ENCODE measurements around the gene MND1. TPM values are rescaled to one million over a fixed set of nuclear protein-coding genes. Genes with fewer than 3 reads are reported as not detected.

The MND1 gene
- 46.9 and 47.1 TPM in 2 replicates for total RNA-seq (2014; rRNA removed; shearing (Covaris generic); ENCODE audit: low replicate concordance)

GRCh38 chr4:153344131-153345011 is at the start of gene MND1:
TSS of gene MND1 (plus strand) at chr4:153344688. CDS start at chr4:153344738, 50 bp downstream.
- H3K27ac ChIP-seq (ENCODE audit: low read length), result peak within 1 kb of the TSS; percentile 93
- H3K27me3 ChIP-seq (ENCODE audit: low read length), result no peaks in the 10 kb centered on the region
- peak; percentile 99 for DNase-seq
- H3K4me3 ChIP-seq (ENCODE audit: low read length), result peak within 1 kb of the TSS; percentile 83
- peaks cover 1% of the 10 kb centered on the region; the same call in 1 of the 2 replicates for H3K36me3 ChIP-seq (ENCODE audit: insufficient read depth, low read length)
- H2AFZ ChIP-seq (ENCODE audit: low read length), result peak within 1 kb of the TSS; percentile 75
- H3K4me2 ChIP-seq (ENCODE audit: low read depth, low read length, poor library complexity, severe bottlenecking), result peak within 1 kb of the TSS; percentile 85
- no peaks in the 10 kb centered on the region for H4K20me1 ChIP-seq (ENCODE audit: insufficient read depth, low read depth, low read length)
- H3K79me2 ChIP-seq (ENCODE audit: low read length), result peaks cover 45% of the 10 kb centered on the region
- no peaks in the 10 kb centered on the region for H3K9me3 ChIP-seq (ENCODE audit: low read length)
- H3K4me1 ChIP-seq (ENCODE audit: low read length), result peaks cover 67% of the 10 kb centered on the region
- H3K9me2 ChIP-seq (replicated peaks; ENCODE audit: insufficient read depth, low read length), result no peaks in the 10 kb centered on the region
- H3K9ac ChIP-seq (ENCODE audit: low read length), result peak within 1 kb of the TSS; percentile 89

GRCh38 chr4:153295131-153295755 is 49.2 kb upstream of the MND1 start:
- no peak overlapping the region for H3K4me3 ChIP-seq (ENCODE audit: low read length)
- 0 out of 2 replicates have a peak, but pooled peaks cover 3% of the 10 kb centered on the region for H3K4me1 ChIP-seq (ENCODE audit: low read length)
- no peaks in the 10 kb centered on the region for H3K79me2 ChIP-seq (ENCODE audit: low read length)
- DNase-seq, result no peak
- H3K27ac ChIP-seq (ENCODE audit: low read length), result no peak overlapping the region
- H3K9me3 ChIP-seq (ENCODE audit: low read length), result no peaks in the 10 kb centered on the region
- no peaks in the 10 kb centered on the region for H4K20me1 ChIP-seq (ENCODE audit: insufficient read depth, low read depth, low read length)
- no peaks in the 10 kb centered on the region for H3K9me2 ChIP-seq (replicated peaks; ENCODE audit: insufficient read depth, low read length)
- H3K4me2 ChIP-seq (ENCODE audit: low read depth, low read length, poor library complexity, severe bottlenecking), result no peak overlapping the region
- H3K36me3 ChIP-seq (ENCODE audit: insufficient read depth, low read length), result no peaks in the 10 kb centered on the region
- no peaks in the 10 kb centered on the region for H3K27me3 ChIP-seq (ENCODE audit: low read length)
- H3K9ac ChIP-seq (ENCODE audit: low read length), result no peak overlapping the region
- no peak overlapping the region for H2AFZ ChIP-seq (ENCODE audit: low read length)

- no peak for DNase-seq
- H2AFZ ChIP-seq (ENCODE audit: low read length), result no peak overlapping the region
Measured at GRCh38 chr4:153296040-153296823, 48.3 kb upstream of the MND1 start.

GRCh38 chr4:153297116-153297515 is 47.4 kb upstream of the MND1 start:
- Histone ChIP-seq H3K4me2 (ENCODE audit: low read depth, low read length, poor library complexity, severe bottlenecking) (no peak overlapping the region), H3K9me3 (ENCODE audit: low read length) (no peaks in the 10 kb centered on the region), H3K36me3 (ENCODE audit: insufficient read depth, low read length) (no peaks in the 10 kb centered on the region), H3K9me2 (replicated peaks; ENCODE audit: insufficient read depth, low read length) (no peaks in the 10 kb centered on the region), H3K4me3 (ENCODE audit: low read length) (no peak overlapping the region), H2AFZ (ENCODE audit: low read length) (no peak overlapping the region), H4K20me1 (ENCODE audit: insufficient read depth, low read depth, low read length) (no peaks in the 10 kb centered on the region), H3K4me1 (ENCODE audit: low read length) (0 out of 2 replicates have a peak, but pooled peaks cover 3% of the 10 kb centered on the region), H3K27me3 (ENCODE audit: low read length) (no peaks in the 10 kb centered on the region), H3K27ac (ENCODE audit: low read length) (no peak overlapping the region), H3K79me2 (ENCODE audit: low read length) (no peaks in the 10 kb centered on the region), H3K9ac (ENCODE audit: low read length) (no peak overlapping the region)
- no peak for DNase-seq

More at GRCh38 chr4:153296040-153296823, 48.3 kb upstream of the MND1 start:
- H3K27ac ChIP-seq (ENCODE audit: low read length), result no peak overlapping the region
- H4K20me1 ChIP-seq (ENCODE audit: insufficient read depth, low read depth, low read length), result no peaks in the 10 kb centered on the region
- no peaks in the 10 kb centered on the region for H3K9me2 ChIP-seq (replicated peaks; ENCODE audit: insufficient read depth, low read length)
- no peak overlapping the region for H3K9ac ChIP-seq (ENCODE audit: low read length)
- no peak overlapping the region for H3K4me2 ChIP-seq (ENCODE audit: low read depth, low read length, poor library complexity, severe bottlenecking)
- 0 out of 2 replicates have a peak, but pooled peaks cover 3% of the 10 kb centered on the region for H3K4me1 ChIP-seq (ENCODE audit: low read length)
- H3K27me3 ChIP-seq (ENCODE audit: low read length), result no peaks in the 10 kb centered on the region
- H3K36me3 ChIP-seq (ENCODE audit: insufficient read depth, low read length), result no peaks in the 10 kb centered on the region
- no peaks in the 10 kb centered on the region for H3K79me2 ChIP-seq (ENCODE audit: low read length)
- H3K9me3 ChIP-seq (ENCODE audit: low read length), result no peaks in the 10 kb centered on the region
- no peak overlapping the region for H3K4me3 ChIP-seq (ENCODE audit: low read length)

- Histone ChIP-seq H3K27ac (ENCODE audit: low read length) (no peak overlapping the region), H3K9me2 (replicated peaks; ENCODE audit: insufficient read depth, low read length) (no peaks in the 10 kb centered on the region), H3K36me3 (ENCODE audit: insufficient read depth, low read length) (no peaks in the 10 kb centered on the region), H3K9me3 (ENCODE audit: low read length) (no peaks in the 10 kb centered on the region), H3K4me3 (ENCODE audit: low read length) (no peak overlapping the region), H3K27me3 (ENCODE audit: low read length) (no peaks in the 10 kb centered on the region), H3K79me2 (ENCODE audit: low read length) (no peaks in the 10 kb centered on the region), H3K4me1 (ENCODE audit: low read length) (no peaks in the 10 kb centered on the region), H3K4me2 (ENCODE audit: low read depth, low read length, poor library complexity, severe bottlenecking) (no peak overlapping the region), H3K9ac (ENCODE audit: low read length) (no peak overlapping the region), H4K20me1 (ENCODE audit: insufficient read depth, low read depth, low read length) (no peaks in the 10 kb centered on the region), H2AFZ (ENCODE audit: low read length) (no peak overlapping the region)
- no peak for DNase-seq
Measured at GRCh38 chr4:153310793-153311192, 33.7 kb upstream of the MND1 start.

GRCh38 chr4:153314915-153315314 is 29.6 kb upstream of the MND1 start:
- H3K27ac ChIP-seq (ENCODE audit: low read length), result no peak overlapping the region
- no peaks in the 10 kb centered on the region for H3K36me3 ChIP-seq (ENCODE audit: insufficient read depth, low read length)
- H4K20me1 ChIP-seq (ENCODE audit: insufficient read depth, low read depth, low read length), result no peaks in the 10 kb centered on the region
- H3K9me2 ChIP-seq (replicated peaks; ENCODE audit: insufficient read depth, low read length), result no peaks in the 10 kb centered on the region
- H3K27me3 ChIP-seq (ENCODE audit: low read length), result no peaks in the 10 kb centered on the region
- no peak overlapping the region for H3K4me2 ChIP-seq (ENCODE audit: low read depth, low read length, poor library complexity, severe bottlenecking)
- DNase-seq, result no peak
- no peaks in the 10 kb centered on the region for H3K79me2 ChIP-seq (ENCODE audit: low read length)
- H3K9ac ChIP-seq (ENCODE audit: low read length), result no peak overlapping the region
- no peak overlapping the region for H2AFZ ChIP-seq (ENCODE audit: low read length)
- no peaks in the 10 kb centered on the region; the same call in 1 of the 2 replicates for H3K4me1 ChIP-seq (ENCODE audit: low read length)
- no peak overlapping the region for H3K4me3 ChIP-seq (ENCODE audit: low read length)
- H3K9me3 ChIP-seq (ENCODE audit: low read length), result no peaks in the 10 kb centered on the region

GRCh38 chr4:153318696-153319320 is 25.7 kb upstream of the MND1 start:
- DNase-seq, result peak; percentile 88

More at GRCh38 chr4:153318696-153319320, 25.7 kb upstream of the MND1 start:
- no peaks in the 10 kb centered on the region for H4K20me1 ChIP-seq (ENCODE audit: insufficient read depth, low read depth, low read length)
- H3K9ac ChIP-seq (ENCODE audit: low read length), result no peak overlapping the region
- no peaks in the 10 kb centered on the region for H3K27me3 ChIP-seq (ENCODE audit: low read length)
- H3K79me2 ChIP-seq (ENCODE audit: low read length), result no peaks in the 10 kb centered on the region
- H3K36me3 ChIP-seq (ENCODE audit: insufficient read depth, low read length), result no peaks in the 10 kb centered on the region
- no peak overlapping the region for H3K4me3 ChIP-seq (ENCODE audit: low read length)
- H3K9me2 ChIP-seq (replicated peaks; ENCODE audit: insufficient read depth, low read length), result no peaks in the 10 kb centered on the region
- no peaks in the 10 kb centered on the region for H3K9me3 ChIP-seq (ENCODE audit: low read length)
- H3K4me1 ChIP-seq (ENCODE audit: low read length), result peaks cover 14% of the 10 kb centered on the region
- no peak overlapping the region for H3K4me2 ChIP-seq (ENCODE audit: low read depth, low read length, poor library complexity, severe bottlenecking)
- no peak overlapping the region for H3K27ac ChIP-seq (ENCODE audit: low read length)
- H2AFZ ChIP-seq (ENCODE audit: low read length), result no peak overlapping the region
